ENCODE data around the gene LEAP2.

The LEAP2 gene

GRCh38 chr5:132886064-132886823 lies 12.8 kb downstream of the LEAP2 start:
- H3K4me3 ChIP-seq (ENCODE audit: low read depth, low read length) = no peak overlapping the region
- in situ Hi-C loops (cut with HindIII; ENCODE audit: low sequenced_read_pairs) = loop anchor here (10.0 kb wide), 1 partner anchor 501 kb away; no protein-coding TSS in a partner anchor

GRCh38 chr5:132887283-132887682 lies 13.8 kb downstream of the LEAP2 start:
- no peak for DNase-seq (ENCODE audit: low read depth)
- in situ Hi-C loops (cut with HindIII; ENCODE audit: low sequenced_read_pairs) = loop anchor here (10.0 kb wide), 1 partner anchor 502 kb away; no protein-coding TSS in a partner anchor
- TF ChIP-seq CTCF (IDR thresholded peaks at IDR 0.05; ENCODE audit: low read depth, low read length, missing control alignments) = no peak

More at GRCh38 chr5:132886064-132886823, 12.8 kb downstream of the LEAP2 start:
- no peak for TF ChIP-seq CTCF (IDR thresholded peaks at IDR 0.05; ENCODE audit: low read depth, low read length, missing control alignments)
- no peak for DNase-seq (ENCODE audit: low read depth)

GRCh38 chr5:132889501-132889900 lies 16.0 kb downstream of the LEAP2 start:
- TF ChIP-seq CTCF (IDR thresholded peaks at IDR 0.05; ENCODE audit: low read depth, low read length, missing control alignments) = no peak
- no peak for DNase-seq (ENCODE audit: low read depth)
- no peak overlapping the region for H3K4me3 ChIP-seq (ENCODE audit: low read depth, low read length)
- in situ Hi-C loops (cut with HindIII; ENCODE audit: low sequenced_read_pairs) = loop anchor here (10.0 kb wide), 1 partner anchor 505 kb away; no protein-coding TSS in a partner anchor

More at GRCh38 chr5:132887283-132887682, 13.8 kb downstream of the LEAP2 start:
- H3K4me3 ChIP-seq (ENCODE audit: low read depth, low read length) = no peak overlapping the region

- no peak for TF ChIP-seq CTCF (IDR thresholded peaks at IDR 0.05; ENCODE audit: low read depth, low read length, missing control alignments)
- in situ Hi-C loops (cut with HindIII; ENCODE audit: low sequenced_read_pairs) = no loop called here
- no peak for DNase-seq (ENCODE audit: low read depth)
- no peak overlapping the region for H3K4me3 ChIP-seq (ENCODE audit: low read depth, low read length)
Observed at GRCh38 chr5:132890817-132891216, 17.3 kb downstream of the LEAP2 start.

- in situ Hi-C loops (cut with HindIII; ENCODE audit: low sequenced_read_pairs) = no loop called here
- H3K4me3 ChIP-seq (ENCODE audit: low read depth, low read length) = no peak overlapping the region
- DNase-seq (ENCODE audit: low read depth) = no peak
- no peak for TF ChIP-seq CTCF (IDR thresholded peaks at IDR 0.05; ENCODE audit: low read depth, low read length, missing control alignments)
Observed at GRCh38 chr5:132895719-132896305, 22.3 kb downstream of the LEAP2 start.

- H3K4me3 ChIP-seq (ENCODE audit: low read depth, low read length) = no peak overlapping the region
- no peak for TF ChIP-seq CTCF (IDR thresholded peaks at IDR 0.05; ENCODE audit: low read depth, low read length, missing control alignments)
- in situ Hi-C loops (cut with HindIII; ENCODE audit: low sequenced_read_pairs) = no loop called here
- no peak for DNase-seq (ENCODE audit: low read depth)
Observed at GRCh38 chr5:132896685-132897084, 23.2 kb downstream of the LEAP2 start.

All from astrocyte of the cerebellum (primary cell).